NCI-H1417 (cell line): ENCODE data around the gene TTC31.

ENCODE experiments used
- DNase-seq, 3 experiments: peaks; one replicate each; lab custom pipeline; 2025; lab: John Stamatoyannopoulos, UW

The TTC31 gene

GRCh38 chr2:74526649-74527230, 43.9 kb downstream of the TTC31 start:
- DNase-seq = no peak

- no peak for DNase-seq
These were observed 44.9 kb downstream of the TTC31 start for GRCh38 chr2:74527741-74528140.

- no peak for DNase-seq
These were observed 45.9 kb downstream of the TTC31 start for GRCh38 chr2:74528600-74529356.

GRCh38 chr2:74529357-74530238, 46.7 kb downstream of the TTC31 start, which contains the start of the genes AUP1 and HTRA2:
Gene AUP1, minus strand, starts transcription at chr2:74529706. Its CDS starts 77 bp downstream, at chr2:74529629.
Gene HTRA2, plus strand, starts transcription at chr2:74529933. Its CDS starts 74 bp downstream, at chr2:74530007.
- peak; percentile 93 to 100 (median 99) for DNase-seq

GRCh38 chr2:74530239-74531187, 47.6 kb downstream of the TTC31 start:
- peak; percentile 28 to 69 (median 66) for DNase-seq

- no peak for DNase-seq
These were observed 48.8 kb downstream of the TTC31 start for GRCh38 chr2:74531666-74532065.

- DNase-seq = peak in 1 of 3 experiments; percentile 60
These were observed 49.3 kb downstream of the TTC31 start for GRCh38 chr2:74532222-74532621.

- DNase-seq = no peak
These were observed 50.6 kb downstream of the TTC31 start for GRCh38 chr2:74533464-74533863.

- DNase-seq = no peak
These were observed 51.5 kb downstream of the TTC31 start for GRCh38 chr2:74534411-74534810.

- DNase-seq = no peak
These were observed 52.6 kb downstream of the TTC31 start for GRCh38 chr2:74535440-74535965.

GRCh38 chr2:74536166-74536950, 53.5 kb downstream of the TTC31 start:
- DNase-seq = no peak

GRCh38 chr2:74537140-74537539, 54.3 kb downstream of the TTC31 start:
- DNase-seq = no peak

GRCh38 chr2:74538881-74539339, 56.0 kb downstream of the TTC31 start:
- no peak for DNase-seq

GRCh38 chr2:74540291-74540690, 57.4 kb downstream of the TTC31 start:
- no peak for DNase-seq

- DNase-seq = no peak
These were observed 60.1 kb downstream of the TTC31 start for GRCh38 chr2:74542978-74543377.
